Measurements from ENCODE around the gene TXNRD3. TPM values are rescaled to one million over a fixed set of nuclear protein-coding genes. Genes with fewer than 3 reads are reported as not detected.

TXNRD3 gene
- total RNA-seq, 1 experiment from 2014 or later, result 6.9 TPM

DNA sequence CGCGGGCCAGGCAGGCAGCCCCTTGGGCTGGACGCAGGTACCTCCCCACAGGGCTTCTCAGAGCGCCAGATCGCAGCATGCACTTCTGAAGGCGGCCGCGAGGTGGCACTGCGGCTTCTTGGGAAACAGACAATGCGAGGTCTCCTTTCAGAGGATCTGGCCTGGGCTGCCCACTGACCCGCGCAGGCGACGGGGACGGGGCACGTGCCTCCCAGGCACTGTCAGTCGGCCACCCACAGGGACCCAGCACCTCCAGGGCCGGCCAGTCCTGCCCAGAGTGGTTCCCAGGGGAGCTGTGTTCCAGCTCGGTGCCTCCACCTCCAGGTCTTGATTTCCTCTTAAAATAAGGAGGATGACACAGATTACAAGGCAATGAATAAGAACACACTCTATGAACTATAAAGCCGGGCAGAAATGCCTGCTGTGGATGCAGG, 24.4 kb upstream of the TXNRD3 start (continued):
- TF ChIP-seq, protein P1, sequence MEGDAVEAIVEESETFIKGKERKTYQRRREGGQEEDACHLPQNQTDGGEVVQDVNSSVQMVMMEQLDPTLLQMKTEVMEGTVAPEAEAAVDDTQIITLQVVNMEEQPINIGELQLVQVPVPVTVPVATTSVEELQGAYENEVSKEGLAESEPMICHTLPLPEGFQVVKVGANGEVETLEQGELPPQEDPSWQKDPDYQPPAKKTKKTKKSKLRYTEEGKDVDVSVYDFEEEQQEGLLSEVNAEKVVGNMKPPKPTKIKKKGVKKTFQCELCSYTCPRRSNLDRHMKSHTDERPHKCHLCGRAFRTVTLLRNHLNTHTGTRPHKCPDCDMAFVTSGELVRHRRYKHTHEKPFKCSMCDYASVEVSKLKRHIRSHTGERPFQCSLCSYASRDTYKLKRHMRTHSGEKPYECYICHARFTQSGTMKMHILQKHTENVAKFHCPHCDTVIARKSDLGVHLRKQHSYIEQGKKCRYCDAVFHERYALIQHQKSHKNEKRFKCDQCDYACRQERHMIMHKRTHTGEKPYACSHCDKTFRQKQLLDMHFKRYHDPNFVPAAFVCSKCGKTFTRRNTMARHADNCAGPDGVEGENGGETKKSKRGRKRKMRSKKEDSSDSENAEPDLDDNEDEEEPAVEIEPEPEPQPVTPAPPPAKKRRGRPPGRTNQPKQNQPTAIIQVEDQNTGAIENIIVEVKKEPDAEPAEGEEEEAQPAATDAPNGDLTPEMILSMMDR (IDR thresholded peaks at IDR 0.05), result peak; percentile 95
- TF ChIP-seq FOXP1 (CRISPR knock-in tag; IDR thresholded peaks at IDR 0.05; ENCODE audit: borderline replicate concordance), result peak; percentile 85; the same call in 1 of the 2 replicates
- TF ChIP-seq, protein P2, sequence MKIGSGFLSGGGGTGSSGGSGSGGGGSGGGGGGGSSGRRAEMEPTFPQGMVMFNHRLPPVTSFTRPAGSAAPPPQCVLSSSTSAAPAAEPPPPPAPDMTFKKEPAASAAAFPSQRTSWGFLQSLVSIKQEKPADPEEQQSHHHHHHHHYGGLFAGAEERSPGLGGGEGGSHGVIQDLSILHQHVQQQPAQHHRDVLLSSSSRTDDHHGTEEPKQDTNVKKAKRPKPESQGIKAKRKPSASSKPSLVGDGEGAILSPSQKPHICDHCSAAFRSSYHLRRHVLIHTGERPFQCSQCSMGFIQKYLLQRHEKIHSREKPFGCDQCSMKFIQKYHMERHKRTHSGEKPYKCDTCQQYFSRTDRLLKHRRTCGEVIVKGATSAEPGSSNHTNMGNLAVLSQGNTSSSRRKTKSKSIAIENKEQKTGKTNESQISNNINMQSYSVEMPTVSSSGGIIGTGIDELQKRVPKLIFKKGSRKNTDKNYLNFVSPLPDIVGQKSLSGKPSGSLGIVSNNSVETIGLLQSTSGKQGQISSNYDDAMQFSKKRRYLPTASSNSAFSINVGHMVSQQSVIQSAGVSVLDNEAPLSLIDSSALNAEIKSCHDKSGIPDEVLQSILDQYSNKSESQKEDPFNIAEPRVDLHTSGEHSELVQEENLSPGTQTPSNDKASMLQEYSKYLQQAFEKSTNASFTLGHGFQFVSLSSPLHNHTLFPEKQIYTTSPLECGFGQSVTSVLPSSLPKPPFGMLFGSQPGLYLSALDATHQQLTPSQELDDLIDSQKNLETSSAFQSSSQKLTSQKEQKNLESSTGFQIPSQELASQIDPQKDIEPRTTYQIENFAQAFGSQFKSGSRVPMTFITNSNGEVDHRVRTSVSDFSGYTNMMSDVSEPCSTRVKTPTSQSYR (CRISPR knock-in tag; IDR thresholded peaks at IDR 0.05), result no peak
- TF ChIP-seq, protein P3, sequence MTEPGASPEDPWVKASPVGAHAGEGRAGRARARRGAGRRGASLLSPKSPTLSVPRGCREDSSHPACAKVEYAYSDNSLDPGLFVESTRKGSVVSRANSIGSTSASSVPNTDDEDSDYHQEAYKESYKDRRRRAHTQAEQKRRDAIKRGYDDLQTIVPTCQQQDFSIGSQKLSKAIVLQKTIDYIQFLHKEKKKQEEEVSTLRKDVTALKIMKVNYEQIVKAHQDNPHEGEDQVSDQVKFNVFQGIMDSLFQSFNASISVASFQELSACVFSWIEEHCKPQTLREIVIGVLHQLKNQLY (CRISPR knock-in tag; IDR thresholded peaks at IDR 0.05), result no peak
- TF ChIP-seq KAT7 (CRISPR knock-in tag; IDR thresholded peaks at IDR 0.05; ENCODE audit: borderline replicate concordance), result no peak
- TF ChIP-seq, protein P4, sequence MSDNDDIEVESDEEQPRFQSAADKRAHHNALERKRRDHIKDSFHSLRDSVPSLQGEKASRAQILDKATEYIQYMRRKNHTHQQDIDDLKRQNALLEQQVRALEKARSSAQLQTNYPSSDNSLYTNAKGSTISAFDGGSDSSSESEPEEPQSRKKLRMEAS (CRISPR knock-in tag; IDR thresholded peaks at IDR 0.05), result peak; percentile 93
- no peak for TF ChIP-seq NR2C2 (CRISPR knock-in tag; IDR thresholded peaks at IDR 0.05)
- TF ChIP-seq ZNF416 (CRISPR knock-in tag; IDR thresholded peaks at IDR 0.05), result no peak
- no peak for TF ChIP-seq ZNF138 (CRISPR knock-in tag; conservative IDR thresholded peaks at IDR 0.05)
- TF ChIP-seq GTF2I (CRISPR knock-in tag; conservative IDR thresholded peaks at IDR 0.05), result no peak
- no peak for TF ChIP-seq ATF1 (CRISPR knock-in tag; IDR thresholded peaks at IDR 0.05)
- 0 out of 2 replicates have a peak, but pooled peaks have one; percentile 36 for TF ChIP-seq ZBTB21 (CRISPR knock-in tag; IDR thresholded peaks at IDR 0.05; ENCODE audit: borderline replicate concordance)
- TF ChIP-seq FOXK1 (CRISPR knock-in tag; IDR thresholded peaks at IDR 0.05), result no peak
- TF ChIP-seq, protein P5, sequence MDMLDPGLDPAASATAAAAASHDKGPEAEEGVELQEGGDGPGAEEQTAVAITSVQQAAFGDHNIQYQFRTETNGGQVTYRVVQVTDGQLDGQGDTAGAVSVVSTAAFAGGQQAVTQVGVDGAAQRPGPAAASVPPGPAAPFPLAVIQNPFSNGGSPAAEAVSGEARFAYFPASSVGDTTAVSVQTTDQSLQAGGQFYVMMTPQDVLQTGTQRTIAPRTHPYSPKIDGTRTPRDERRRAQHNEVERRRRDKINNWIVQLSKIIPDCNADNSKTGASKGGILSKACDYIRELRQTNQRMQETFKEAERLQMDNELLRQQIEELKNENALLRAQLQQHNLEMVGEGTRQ (CRISPR knock-in tag; IDR thresholded peaks at IDR 0.05), result peak; percentile 82
- TF ChIP-seq, protein P6, sequence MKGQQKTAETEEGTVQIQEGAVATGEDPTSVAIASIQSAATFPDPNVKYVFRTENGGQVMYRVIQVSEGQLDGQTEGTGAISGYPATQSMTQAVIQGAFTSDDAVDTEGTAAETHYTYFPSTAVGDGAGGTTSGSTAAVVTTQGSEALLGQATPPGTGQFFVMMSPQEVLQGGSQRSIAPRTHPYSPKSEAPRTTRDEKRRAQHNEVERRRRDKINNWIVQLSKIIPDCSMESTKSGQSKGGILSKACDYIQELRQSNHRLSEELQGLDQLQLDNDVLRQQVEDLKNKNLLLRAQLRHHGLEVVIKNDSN (CRISPR knock-in tag; IDR thresholded peaks at IDR 0.05), result peak; percentile 80
- TF ChIP-seq CBFB (CRISPR knock-in tag; IDR thresholded peaks at IDR 0.05; ENCODE audit: low read depth), result no peak
- TF ChIP-seq MYBL2 (CRISPR knock-in tag; IDR thresholded peaks at IDR 0.05), result no peak
- TF ChIP-seq, protein P7, sequence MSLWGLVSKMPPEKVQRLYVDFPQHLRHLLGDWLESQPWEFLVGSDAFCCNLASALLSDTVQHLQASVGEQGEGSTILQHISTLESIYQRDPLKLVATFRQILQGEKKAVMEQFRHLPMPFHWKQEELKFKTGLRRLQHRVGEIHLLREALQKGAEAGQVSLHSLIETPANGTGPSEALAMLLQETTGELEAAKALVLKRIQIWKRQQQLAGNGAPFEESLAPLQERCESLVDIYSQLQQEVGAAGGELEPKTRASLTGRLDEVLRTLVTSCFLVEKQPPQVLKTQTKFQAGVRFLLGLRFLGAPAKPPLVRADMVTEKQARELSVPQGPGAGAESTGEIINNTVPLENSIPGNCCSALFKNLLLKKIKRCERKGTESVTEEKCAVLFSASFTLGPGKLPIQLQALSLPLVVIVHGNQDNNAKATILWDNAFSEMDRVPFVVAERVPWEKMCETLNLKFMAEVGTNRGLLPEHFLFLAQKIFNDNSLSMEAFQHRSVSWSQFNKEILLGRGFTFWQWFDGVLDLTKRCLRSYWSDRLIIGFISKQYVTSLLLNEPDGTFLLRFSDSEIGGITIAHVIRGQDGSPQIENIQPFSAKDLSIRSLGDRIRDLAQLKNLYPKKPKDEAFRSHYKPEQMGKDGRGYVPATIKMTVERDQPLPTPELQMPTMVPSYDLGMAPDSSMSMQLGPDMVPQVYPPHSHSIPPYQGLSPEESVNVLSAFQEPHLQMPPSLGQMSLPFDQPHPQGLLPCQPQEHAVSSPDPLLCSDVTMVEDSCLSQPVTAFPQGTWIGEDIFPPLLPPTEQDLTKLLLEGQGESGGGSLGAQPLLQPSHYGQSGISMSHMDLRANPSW (CRISPR knock-in tag; conservative IDR thresholded peaks at IDR 0.05; ENCODE audit: low read depth), result no peak
- TF ChIP-seq SMAD3 (CRISPR knock-in tag; IDR thresholded peaks at IDR 0.05; ENCODE audit: borderline replicate concordance), result no peak
- no peak for TF ChIP-seq PRRX2 (CRISPR knock-in tag; IDR thresholded peaks at IDR 0.05)
- TF ChIP-seq, protein P8, sequence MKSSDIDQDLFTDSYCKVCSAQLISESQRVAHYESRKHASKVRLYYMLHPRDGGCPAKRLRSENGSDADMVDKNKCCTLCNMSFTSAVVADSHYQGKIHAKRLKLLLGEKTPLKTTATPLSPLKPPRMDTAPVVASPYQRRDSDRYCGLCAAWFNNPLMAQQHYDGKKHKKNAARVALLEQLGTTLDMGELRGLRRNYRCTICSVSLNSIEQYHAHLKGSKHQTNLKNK (CRISPR knock-in tag; IDR thresholded peaks at IDR 0.05), result no peak
- TF ChIP-seq, protein P9, sequence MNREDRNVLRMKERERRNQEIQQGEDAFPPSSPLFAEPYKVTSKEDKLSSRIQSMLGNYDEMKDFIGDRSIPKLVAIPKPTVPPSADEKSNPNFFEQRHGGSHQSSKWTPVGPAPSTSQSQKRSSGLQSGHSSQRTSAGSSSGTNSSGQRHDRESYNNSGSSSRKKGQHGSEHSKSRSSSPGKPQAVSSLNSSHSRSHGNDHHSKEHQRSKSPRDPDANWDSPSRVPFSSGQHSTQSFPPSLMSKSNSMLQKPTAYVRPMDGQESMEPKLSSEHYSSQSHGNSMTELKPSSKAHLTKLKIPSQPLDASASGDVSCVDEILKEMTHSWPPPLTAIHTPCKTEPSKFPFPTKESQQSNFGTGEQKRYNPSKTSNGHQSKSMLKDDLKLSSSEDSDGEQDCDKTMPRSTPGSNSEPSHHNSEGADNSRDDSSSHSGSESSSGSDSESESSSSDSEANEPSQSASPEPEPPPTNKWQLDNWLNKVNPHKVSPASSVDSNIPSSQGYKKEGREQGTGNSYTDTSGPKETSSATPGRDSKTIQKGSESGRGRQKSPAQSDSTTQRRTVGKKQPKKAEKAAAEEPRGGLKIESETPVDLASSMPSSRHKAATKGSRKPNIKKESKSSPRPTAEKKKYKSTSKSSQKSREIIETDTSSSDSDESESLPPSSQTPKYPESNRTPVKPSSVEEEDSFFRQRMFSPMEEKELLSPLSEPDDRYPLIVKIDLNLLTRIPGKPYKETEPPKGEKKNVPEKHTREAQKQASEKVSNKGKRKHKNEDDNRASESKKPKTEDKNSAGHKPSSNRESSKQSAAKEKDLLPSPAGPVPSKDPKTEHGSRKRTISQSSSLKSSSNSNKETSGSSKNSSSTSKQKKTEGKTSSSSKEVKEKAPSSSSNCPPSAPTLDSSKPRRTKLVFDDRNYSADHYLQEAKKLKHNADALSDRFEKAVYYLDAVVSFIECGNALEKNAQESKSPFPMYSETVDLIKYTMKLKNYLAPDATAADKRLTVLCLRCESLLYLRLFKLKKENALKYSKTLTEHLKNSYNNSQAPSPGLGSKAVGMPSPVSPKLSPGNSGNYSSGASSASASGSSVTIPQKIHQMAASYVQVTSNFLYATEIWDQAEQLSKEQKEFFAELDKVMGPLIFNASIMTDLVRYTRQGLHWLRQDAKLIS (CRISPR knock-in tag; IDR thresholded peaks at IDR 0.05; ENCODE audit: borderline replicate concordance), result no peak
- no peak for TF ChIP-seq ZNF671 (CRISPR knock-in tag; IDR thresholded peaks at IDR 0.05)
- TF ChIP-seq, protein P10, sequence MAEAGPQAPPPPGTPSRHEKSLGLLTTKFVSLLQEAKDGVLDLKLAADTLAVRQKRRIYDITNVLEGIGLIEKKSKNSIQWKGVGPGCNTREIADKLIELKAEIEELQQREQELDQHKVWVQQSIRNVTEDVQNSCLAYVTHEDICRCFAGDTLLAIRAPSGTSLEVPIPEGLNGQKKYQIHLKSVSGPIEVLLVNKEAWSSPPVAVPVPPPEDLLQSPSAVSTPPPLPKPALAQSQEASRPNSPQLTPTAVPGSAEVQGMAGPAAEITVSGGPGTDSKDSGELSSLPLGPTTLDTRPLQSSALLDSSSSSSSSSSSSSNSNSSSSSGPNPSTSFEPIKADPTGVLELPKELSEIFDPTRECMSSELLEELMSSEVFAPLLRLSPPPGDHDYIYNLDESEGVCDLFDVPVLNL (CRISPR knock-in tag; IDR thresholded peaks at IDR 0.05; ENCODE audit: borderline replicate concordance, low read depth), result no peak

Measured in WTC11 (cell line).